GM12878 (cell line): ENCODE measurements around the gene NGF. TPM values are rescaled to one million over a fixed set of nuclear protein-coding genes. Genes with fewer than 3 reads are reported as not detected.

Experiments
- ATAC-seq: fragments of 200-7000 bp; cut with Tn5 transposase; 3 replicates; pipeline ENCODE4 v1.9.1; 2020; ENCODE audit warnings: mild to moderate bottlenecking, moderate library complexity
- BruUV-seq: library from RNA; stranded (reverse); fragments of 400-500 nt; replicated peaks from 2 replicates; lab custom pipeline; 2021; lab: Mats Ljungman, UMichigan
- CTCF ChIA-PET: fragments of 300-600 bp; sonication (Branson Sonifier 250); formaldehyde crosslinking; extraction: SDS; loops from one replicate; lab custom pipeline; 2021; ENCODE audit warnings: inconsistent platforms; lab: Yijun Ruan, JAX
- POLR2A ChIA-PET: fragments of 350-600 bp; formaldehyde crosslinking; extraction: SDS; loops from one replicate; lab custom pipeline; 2021; ENCODE audit warnings: inconsistent platforms; lab: Charles Lee
- RAD21 ChIA-PET: fragments of 300-600 bp; sonication (Branson Sonifier 250); formaldehyde crosslinking; loops from one replicate; lab custom pipeline; 2023; ENCODE audit warnings: antibody characterized with exemption; ENCODE audit not compliant: unreplicated experiment; lab: Charles Lee
- SMC1A ChIA-PET: fragments of 300-600 bp; sonication (Branson Sonifier 250); formaldehyde crosslinking; loops from one replicate; lab custom pipeline; 2023; ENCODE audit not compliant: unreplicated experiment, uncharacterized antibody; lab: Charles Lee
- DNase-seq: peaks from one replicate; pipeline ENCODE4 v3.0.0-alpha.2; 2011; ENCODE audit warnings: low read depth, low spot score
- FAIRE-seq: peaks from 3 replicates; lab custom pipeline; 2011; peaks lifted over from hg19 to GRCh38; lab: Jason Lieb, UNC
- H2AFZ ChIP-seq: 2 replicates; pipeline ENCODE4 v1.6.0; 2011; ENCODE audit warnings: low read depth, low read length, control low read depth; ENCODE audit not compliant: control insufficient read depth
- H3K27ac ChIP-seq: 2 replicates; pipeline ENCODE4 v1.5.1; 2011; ENCODE audit warnings: control low read depth; ENCODE audit not compliant: control insufficient read depth, insufficient read depth
- H3K27me3 ChIP-seq, 2 experiments: replicated peaks in 1 of 2; 2 replicates each; pipeline versions ENCODE4 v1.6.0 to v1.6.1; 2011; ENCODE audit warnings: low read length in 1 of 2; ENCODE audit not compliant: control insufficient read depth in 2 of 2, insufficient read depth in 2 of 2
- H3K36me3 ChIP-seq, 2 experiments: 2 replicates each; pipeline ENCODE4 v1.5.1; 2011; ENCODE audit warnings: low read length in 1 of 2; ENCODE audit not compliant: control insufficient read depth in 2 of 2, insufficient read depth in 2 of 2
- H3K4me1 ChIP-seq: 2 replicates; pipeline ENCODE4 v1.6.1; 2011; ENCODE audit warnings: mild to moderate bottlenecking, low read length, moderate library complexity, mixed read lengths; ENCODE audit not compliant: control insufficient read depth, insufficient read depth
- H3K4me2 ChIP-seq: 2 replicates; pipeline ENCODE4 v1.6.0; 2011; ENCODE audit warnings: control low read depth; ENCODE audit not compliant: control insufficient read depth, insufficient read depth
- H3K4me3 ChIP-seq: fragments of 200-600 bp; sonication (generic); 2 replicates; pipeline ENCODE4 v1.5.1; 2016
- H3K79me2 ChIP-seq: 2 replicates; pipeline ENCODE4 v1.6.0; 2011; ENCODE audit warnings: low read length; ENCODE audit not compliant: control insufficient read depth, insufficient read depth
- H3K9ac ChIP-seq: 2 replicates; pipeline ENCODE4 v1.8.0; 2011; ENCODE audit warnings: low read length, control low read depth, mixed read lengths; ENCODE audit not compliant: control insufficient read depth, insufficient read depth
- H3K9me3 ChIP-seq: replicated peaks from 3 replicates; pipeline ENCODE4 v1.5.1; 2011; ENCODE audit warnings: mild to moderate bottlenecking, low read length; ENCODE audit not compliant: control insufficient read depth, insufficient read depth
- H4K20me1 ChIP-seq: 2 replicates; pipeline ENCODE4 v1.6.0; 2011; ENCODE audit not compliant: control insufficient read depth, insufficient read depth
- ASH2L ChIP-seq: fragments of 300-600, 200-600 bp; sonication (generic); IDR thresholded peaks from 2 replicates; pipeline ENCODE4 v1.6.1; 2017; ENCODE audit warnings: low read depth, mild to moderate bottlenecking, borderline replicate concordance
- BRCA1 ChIP-seq: IDR thresholded peaks from 2 replicates; pipeline ENCODE4 v1.6.1; 2011; ENCODE audit warnings: low read depth, low read length, improper control_type of control experiment
- CEBPZ ChIP-seq: fragments of 150-350 bp; IDR thresholded peaks from 2 replicates; pipeline ENCODE4 v1.6.1; 2016; ENCODE audit warnings: low read depth, low read length
- CHD2 ChIP-seq: IDR thresholded peaks from 2 replicates; pipeline ENCODE4 v1.6.1; 2011; ENCODE audit warnings: low read depth, low read length, improper control_type of control experiment, borderline replicate concordance
- EP300 ChIP-seq, 2 experiments: fragments of 150-350 bp in 1 of 2; IDR thresholded peaks; 2 replicates each; pipeline ENCODE4 v1.6.1; 2011 to 2012; ENCODE audit warnings: low read depth in 2 of 2, low read length in 2 of 2, borderline replicate concordance in 1 of 2, improper control_type of control experiment in 1 of 2, inconsistent platforms in 1 of 2; ENCODE audit not compliant: control insufficient read depth in 1 of 2
- IRF5 ChIP-seq: fragments of 450-650 bp; IDR thresholded peaks from 2 replicates; pipeline ENCODE4 v1.6.1; 2017; ENCODE audit warnings: borderline replicate concordance
- MAX ChIP-seq: IDR thresholded peaks from 2 replicates; pipeline ENCODE4 v1.6.1; 2012; ENCODE audit warnings: low read depth, low read length, improper control_type of control experiment
- MXI1 ChIP-seq: fragments of 150-350 bp; IDR thresholded peaks from 2 replicates; pipeline ENCODE4 v1.6.1; 2011; ENCODE audit warnings: low read depth, mild to moderate bottlenecking, inconsistent platforms, low read length, improper control_type of control experiment
- MYB ChIP-seq: fragments of 150-350 bp; IDR thresholded peaks from 2 replicates; pipeline ENCODE4 v1.6.1; 2014; ENCODE audit warnings: mild to moderate bottlenecking, low read depth, low read length, borderline replicate concordance
- REST ChIP-seq: IDR thresholded peaks from 2 replicates; pipeline ENCODE4 v1.6.1; 2012; ENCODE audit warnings: mild to moderate bottlenecking, low read depth, low read length
- RUNX3 ChIP-seq: IDR thresholded peaks from 2 replicates; pipeline ENCODE4 v1.6.1; 2012; ENCODE audit warnings: low read length, inconsistent platforms
- TBL1XR1 ChIP-seq: IDR thresholded peaks from 2 replicates; pipeline ENCODE4 v1.6.1; 2012; ENCODE audit warnings: low read depth, low read length, improper control_type of control experiment
- ZBTB4 ChIP-seq: fragments of 450-650 bp; formaldehyde crosslinking; IDR thresholded peaks from 2 replicates; pipeline ENCODE4 v1.4.0; 2022; ENCODE audit warnings: mild to moderate bottlenecking, moderate library complexity
- in situ Hi-C: fragments of 300-500 bp; cut with MboI; formaldehyde crosslinking; loops from 9 replicates; pipeline ENCODE4 v1.14.3; 2018; ENCODE audit warnings: mixed read lengths
- intact Hi-C: fragments of 100-400 bp; cut with micrococcal nuclease; formaldehyde crosslinking; loops from one replicate; pipeline ENCODE4 v1.14.2; 2022; ENCODE audit not compliant: unreplicated experiment
- polyA plus RNA-seq, 11 experiments: library from polyadenylated mRNA; depleted of rRNA in 4 of 11; unstranded in 6 of 11; stranded (reverse) in 5 of 11; fragments of >200 nt; fragmentation: Nextera tagmentation in 4 of 11; fragmentation: Illumina TruSeq in 1 of 11; extraction: Ambion mirVana in 4 of 11; extraction: Trizol in 1 of 11; gene quantifications; 1 replicate in 1 of 11; 2 replicates in 10 of 11; pipeline versions ENCODE4 v1.2.1 to v1.2.3, GENCODE V29; 2011 to 2016; ENCODE audit warnings: inconsistent platforms in 2 of 11, missing spikeins in 2 of 11, low read depth in 1 of 11
- total RNA-seq, 4 experiments: library from RNA; depleted of rRNA in 3 of 4; stranded (reverse); fragments of >200 nt in 3 of 4; fragmentation: Illumina TruSeq in 1 of 4; extraction: Trizol in 1 of 4; gene quantifications; 2 replicates each; pipeline versions ENCODE4 v1.2.1 to v1.2.3, GENCODE V29; 2013 to 2021

Gene NGF
- total and polyA plus RNA-seq, 10 of the 15 experiments (the other 5 are each of a cell fraction or from before 2014, with no cell fraction given), result not detected

GRCh38 chr1:115257591-115257990 is 80.5 kb downstream of the NGF start:
- ChIA-PET SMC1A (no interaction called here), RAD21 (no interaction called here), POLR2A (no interaction called here), CTCF (no interaction called here)
- no peak for DNase-seq
- H3K4me2 ChIP-seq, result no peak overlapping the region
- no peaks in the 10 kb centered on the region for H3K36me3 ChIP-seq
- BruUV-seq, result no TSS peak
- no peak for FAIRE-seq
- no peaks in the 10 kb centered on the region for H3K4me1 ChIP-seq
- H3K79me2 ChIP-seq, result no peaks in the 10 kb centered on the region
- no peak overlapping the region for H2AFZ ChIP-seq
- intact Hi-C loops (no loop called here), in situ Hi-C loops (no loop called here)
- no peak overlapping the region for H3K9ac ChIP-seq
- H3K27ac ChIP-seq, result no peak overlapping the region
- H3K9me3 ChIP-seq, result peaks cover 1% of the 10 kb centered on the region; the same call in 1 of the 3 replicates
- no peaks in the 10 kb centered on the region for H4K20me1 ChIP-seq
- H3K27me3 ChIP-seq, result no peaks in the 10 kb centered on the region
- no peak for ATAC-seq
- no peak overlapping the region for H3K4me3 ChIP-seq
- TF ChIP-seq BRCA1, result no peak
- TF ChIP-seq MYB, result no peak
- TF ChIP-seq ZBTB4 (CRISPR knock-in tag), result no peak
- TF ChIP-seq EP300 (IDR thresholded peaks at IDR 0.05; ENCODE audit: borderline replicate concordance in 1 of 2, control insufficient read depth in 1 of 2, low read depth in 2 of 2, low read length in 2 of 2), result no peak
- TF ChIP-seq MXI1, result no peak
- no peak for TF ChIP-seq REST
- no peak for TF ChIP-seq ASH2L
- no peak for TF ChIP-seq IRF5
- no peak for TF ChIP-seq RUNX3
- no peak for TF ChIP-seq CEBPZ
- TF ChIP-seq MAX, result no peak
- TF ChIP-seq TBL1XR1, result no peak
- no peak for TF ChIP-seq CHD2
